HG03439 (cell line): ENCODE measurements around the gene SMYD3.
"Not testable (repeated sequence)": the region's sequence is repeated elsewhere in the genome, so short reads cannot be mapped to it uniquely, and the experiment has no call there.

ENCODE experiments used
- ATAC-seq: cut with Tn5 transposase; IDR thresholded peaks from one replicate; pipeline ENCODE4 v1.9.1; 2021; ENCODE audit warnings: mild to moderate bottlenecking, moderate library complexity; ENCODE audit not compliant: unreplicated experiment

The SMYD3 gene

GRCh38 chr1:245760301-245760700 lies 746.8 kb downstream of the SMYD3 start:
- ATAC-seq = no peak

- ATAC-seq = no peak
Measured at GRCh38 chr1:245754463-245754961, 752.6 kb downstream of the SMYD3 start.

GRCh38 chr1:245753807-245754206 lies 753.3 kb downstream of the SMYD3 start:
- no peak for ATAC-seq

- no peak for ATAC-seq
Measured at GRCh38 chr1:245752561-245752960, 754.5 kb downstream of the SMYD3 start.

GRCh38 chr1:245751726-245752470 lies 755.2 kb downstream of the SMYD3 start:
- ATAC-seq = no peak

- ATAC-seq = no peak
Measured at GRCh38 chr1:245751116-245751515, 756.0 kb downstream of the SMYD3 start.

- no peak for ATAC-seq
Measured at GRCh38 chr1:245750261-245750660, 756.8 kb downstream of the SMYD3 start.

- no peak for ATAC-seq
Measured at GRCh38 chr1:245749053-245749452, 758.0 kb downstream of the SMYD3 start.

GRCh38 chr1:245748646-245749045 lies 758.4 kb downstream of the SMYD3 start:
- no peak for ATAC-seq

- no peak for ATAC-seq
Measured at GRCh38 chr1:245748240-245748639, 758.8 kb downstream of the SMYD3 start.

GRCh38 chr1:245742896-245743295 lies 764.2 kb downstream of the SMYD3 start:
- no peak for ATAC-seq

- ATAC-seq = not testable (repeated sequence)
Measured at GRCh38 chr1:245740336-245740735, 766.7 kb downstream of the SMYD3 start.

GRCh38 chr1:245730801-245731200 lies 776.3 kb downstream of the SMYD3 start:
- ATAC-seq = no peak

GRCh38 chr1:245728035-245728434 lies 779.0 kb downstream of the SMYD3 start:
- not testable (repeated sequence) for ATAC-seq

GRCh38 chr1:245721488-245721887 lies 785.6 kb downstream of the SMYD3 start:
- no peak for ATAC-seq

- no peak for ATAC-seq
Measured at GRCh38 chr1:245718951-245719350, 788.1 kb downstream of the SMYD3 start.

GRCh38 chr1:245718123-245718522 lies 789.0 kb downstream of the SMYD3 start:
- no peak for ATAC-seq

- ATAC-seq = no peak
Measured at GRCh38 chr1:245717611-245718010, 789.5 kb downstream of the SMYD3 start.

- no peak for ATAC-seq
Measured at GRCh38 chr1:245716561-245716960, 790.5 kb downstream of the SMYD3 start.

- ATAC-seq = no peak
Measured at GRCh38 chr1:245715970-245716369, 791.1 kb downstream of the SMYD3 start.

GRCh38 chr1:245715291-245715701 lies 791.8 kb downstream of the SMYD3 start:
- ATAC-seq = no peak

- ATAC-seq = not testable (repeated sequence)
Measured at GRCh38 chr1:245714027-245714426, 793.1 kb downstream of the SMYD3 start.
